GM12801 (cell line): ENCODE data around the gene DOCK2.

Experiments used
- TF ChIP-seq, protein P1 (sequence below): IDR thresholded peaks from one replicate; pipeline ENCODE4 v1.5.1; 2011; ENCODE audit warnings: control low read depth; ENCODE audit not compliant: insufficient read length; ENCODE audit errors: extremely low read depth

Gene DOCK2

DNA sequence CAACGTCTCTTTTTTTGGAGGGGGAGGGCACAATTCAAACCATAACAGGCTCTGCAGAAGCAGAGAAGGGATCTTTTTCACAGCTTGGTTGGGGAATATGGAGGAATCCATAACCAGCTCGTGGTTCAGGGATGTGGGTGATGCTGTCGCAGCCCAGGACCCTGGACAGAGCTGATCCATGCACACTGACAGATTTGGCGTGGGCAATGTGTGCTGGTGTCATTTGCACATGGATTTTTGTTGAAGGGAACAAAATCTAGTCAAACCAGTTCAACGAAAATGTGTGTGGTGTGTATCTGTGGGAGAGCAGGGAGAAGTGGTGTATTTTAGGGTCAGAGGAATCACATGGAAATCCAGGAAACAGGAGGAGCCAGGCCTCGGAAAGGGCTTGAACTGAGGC, 4.2 kb downstream of the DOCK2 start:
- TF ChIP-seq, protein P1, sequence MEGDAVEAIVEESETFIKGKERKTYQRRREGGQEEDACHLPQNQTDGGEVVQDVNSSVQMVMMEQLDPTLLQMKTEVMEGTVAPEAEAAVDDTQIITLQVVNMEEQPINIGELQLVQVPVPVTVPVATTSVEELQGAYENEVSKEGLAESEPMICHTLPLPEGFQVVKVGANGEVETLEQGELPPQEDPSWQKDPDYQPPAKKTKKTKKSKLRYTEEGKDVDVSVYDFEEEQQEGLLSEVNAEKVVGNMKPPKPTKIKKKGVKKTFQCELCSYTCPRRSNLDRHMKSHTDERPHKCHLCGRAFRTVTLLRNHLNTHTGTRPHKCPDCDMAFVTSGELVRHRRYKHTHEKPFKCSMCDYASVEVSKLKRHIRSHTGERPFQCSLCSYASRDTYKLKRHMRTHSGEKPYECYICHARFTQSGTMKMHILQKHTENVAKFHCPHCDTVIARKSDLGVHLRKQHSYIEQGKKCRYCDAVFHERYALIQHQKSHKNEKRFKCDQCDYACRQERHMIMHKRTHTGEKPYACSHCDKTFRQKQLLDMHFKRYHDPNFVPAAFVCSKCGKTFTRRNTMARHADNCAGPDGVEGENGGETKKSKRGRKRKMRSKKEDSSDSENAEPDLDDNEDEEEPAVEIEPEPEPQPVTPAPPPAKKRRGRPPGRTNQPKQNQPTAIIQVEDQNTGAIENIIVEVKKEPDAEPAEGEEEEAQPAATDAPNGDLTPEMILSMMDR: no peak

DNA sequence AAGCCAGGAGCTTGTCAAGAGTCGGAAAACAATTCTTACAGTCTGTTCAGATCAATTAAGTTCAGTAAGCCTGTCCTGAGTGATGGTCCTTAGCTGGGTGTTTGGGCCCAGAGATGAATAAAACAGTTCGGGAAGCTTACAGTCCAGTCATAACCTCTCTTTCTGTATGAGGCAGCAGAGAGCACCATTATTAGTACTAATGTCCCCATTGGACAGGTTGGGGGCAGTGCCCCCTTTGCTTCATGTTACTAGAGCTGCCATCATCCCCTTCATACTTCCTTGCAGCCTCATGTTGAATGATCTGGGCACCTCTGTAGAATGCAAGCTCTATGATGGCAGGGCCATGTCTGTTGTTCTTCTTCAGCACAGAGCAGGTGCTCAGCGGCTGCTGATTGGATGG, 9.8 kb downstream of the DOCK2 start:
- TF ChIP-seq, protein P1: no peak

DNA sequence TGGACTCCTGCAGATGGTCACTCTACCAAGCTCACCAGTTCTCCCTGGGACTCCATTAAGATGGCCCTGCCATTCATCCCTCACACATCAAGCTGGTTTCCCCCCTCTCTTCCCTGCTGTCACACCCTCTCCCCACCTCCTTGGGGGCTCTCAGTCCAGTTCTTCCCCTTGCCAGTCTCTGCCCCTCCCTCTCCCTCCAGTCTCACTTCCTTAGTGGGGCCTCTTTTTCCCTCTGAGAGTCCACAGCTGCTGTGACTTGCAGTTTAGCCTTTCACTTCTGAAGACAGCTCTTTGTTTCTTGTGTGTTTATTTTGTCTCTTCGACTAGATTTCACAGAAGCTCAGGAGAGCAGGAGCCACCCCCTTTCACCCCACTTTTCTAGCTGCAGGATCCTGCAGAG, 10.5 kb downstream of the DOCK2 start:
- TF ChIP-seq, protein P1: no peak

DNA sequence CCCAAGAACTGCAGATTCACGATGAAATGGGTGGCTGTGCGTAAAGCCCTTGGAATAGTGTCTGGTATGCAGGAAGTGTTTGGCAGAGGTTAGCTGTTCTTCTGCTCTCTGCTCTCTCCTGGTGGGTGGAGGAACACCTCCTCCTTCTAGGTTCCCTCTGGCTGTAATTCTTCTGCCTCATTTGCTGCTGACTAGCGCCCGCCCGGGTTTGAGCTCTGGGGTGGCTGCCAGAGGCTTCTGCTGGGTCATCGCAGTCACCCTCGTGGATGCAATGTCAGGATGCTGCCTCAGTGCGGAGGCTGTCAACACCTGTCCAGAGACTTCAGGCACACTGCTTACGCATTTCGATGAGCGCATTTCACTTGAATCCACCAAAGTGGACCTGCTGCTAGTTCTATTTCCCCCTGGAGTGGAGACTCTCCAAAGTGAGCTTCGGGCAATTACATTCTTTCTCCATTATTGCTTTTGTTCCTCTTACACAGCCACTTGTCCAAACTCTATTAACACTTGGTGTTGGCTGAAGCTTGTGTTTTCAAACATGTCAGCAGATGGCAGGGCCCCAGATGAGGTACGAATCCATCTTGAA, 11.7 kb downstream of the DOCK2 start:
- TF ChIP-seq, protein P1: no peak

DNA sequence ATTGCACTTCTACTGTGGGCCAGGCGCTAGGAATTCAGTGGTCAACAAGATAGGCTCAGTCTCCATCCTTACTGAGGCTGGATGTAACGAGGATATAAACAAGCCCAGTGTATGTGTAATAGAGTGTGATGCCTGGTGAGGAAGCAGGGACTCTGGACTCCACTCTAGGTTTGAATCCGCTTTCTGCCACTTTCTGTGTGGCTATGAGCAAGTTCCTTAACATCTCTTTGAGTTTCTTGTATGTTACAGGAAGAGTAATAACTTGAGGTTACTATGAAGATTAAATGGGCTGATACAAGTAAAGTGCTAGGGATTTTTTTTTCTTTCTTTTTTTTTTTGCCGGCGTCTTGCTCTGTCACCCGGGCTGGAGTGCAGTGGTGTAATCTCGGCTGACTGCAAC, 12.4 kb downstream of the DOCK2 start:
- TF ChIP-seq, protein P1: no peak

DNA sequence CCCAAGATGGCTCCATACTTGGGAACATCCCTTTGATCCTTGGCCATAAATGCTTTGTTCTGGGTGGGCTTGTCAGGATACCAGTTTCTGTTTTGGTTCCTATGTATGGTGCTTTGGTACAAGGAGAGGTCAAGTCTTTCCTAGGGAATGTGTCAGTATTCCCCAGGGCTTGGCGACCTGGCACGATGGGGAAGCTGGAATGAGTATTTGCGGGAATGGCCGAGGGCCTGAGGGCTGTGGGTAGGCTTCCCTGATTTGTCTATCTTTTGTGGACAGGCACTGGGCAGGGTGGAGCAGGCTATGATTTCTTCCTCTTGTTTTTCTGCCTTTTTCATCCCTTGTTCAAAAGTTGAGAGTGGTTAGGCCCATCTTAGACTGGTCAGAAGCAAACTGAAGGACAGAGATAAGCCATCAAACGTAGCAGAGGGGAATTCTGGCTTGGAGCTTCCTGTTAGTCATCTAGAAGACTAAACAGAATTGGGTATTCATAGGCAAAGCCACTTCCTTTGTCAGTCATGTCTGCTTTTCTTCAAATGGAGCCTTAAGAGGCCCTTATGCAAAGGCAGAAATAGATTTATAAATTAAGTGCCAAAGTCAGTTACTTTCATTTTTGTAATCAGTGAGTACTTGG, 13.7 kb downstream of the DOCK2 start:
- TF ChIP-seq, protein P1: no peak

DNA sequence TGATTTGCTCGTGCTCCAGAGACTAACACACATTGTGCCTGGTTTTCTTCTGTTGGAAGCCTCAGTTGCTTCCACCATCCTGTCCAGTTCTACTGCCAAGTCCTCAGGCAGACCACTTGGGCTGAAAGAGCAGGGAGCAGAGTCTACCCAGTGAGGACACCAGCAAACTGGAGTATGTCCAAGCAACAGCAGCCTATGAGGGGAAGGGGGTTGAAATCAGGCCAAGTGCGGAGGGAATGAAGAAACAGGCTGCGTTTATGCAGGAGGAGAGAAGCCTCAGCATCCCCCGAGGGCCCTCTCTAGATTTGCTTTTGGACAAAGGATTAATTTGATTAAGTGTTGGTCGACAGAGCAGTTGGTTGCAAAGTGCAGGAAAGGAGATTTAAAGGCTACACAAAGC, 14.5 kb downstream of the DOCK2 start:
- TF ChIP-seq, protein P1: no peak
